CD4-positive, alpha-beta T cell treated with Interleukin-17A for 1 hour (primary cell): ENCODE data around the gene SND1.
"Not testable (repeated sequence)": the region's sequence is repeated elsewhere in the genome, so short reads cannot be mapped to it uniquely, and the experiment has no call there.

Source experiments
- DNase-seq: peaks from one replicate; pipeline ENCODE4 v3.0.0-alpha.2; 2020

The SND1 gene

DNA sequence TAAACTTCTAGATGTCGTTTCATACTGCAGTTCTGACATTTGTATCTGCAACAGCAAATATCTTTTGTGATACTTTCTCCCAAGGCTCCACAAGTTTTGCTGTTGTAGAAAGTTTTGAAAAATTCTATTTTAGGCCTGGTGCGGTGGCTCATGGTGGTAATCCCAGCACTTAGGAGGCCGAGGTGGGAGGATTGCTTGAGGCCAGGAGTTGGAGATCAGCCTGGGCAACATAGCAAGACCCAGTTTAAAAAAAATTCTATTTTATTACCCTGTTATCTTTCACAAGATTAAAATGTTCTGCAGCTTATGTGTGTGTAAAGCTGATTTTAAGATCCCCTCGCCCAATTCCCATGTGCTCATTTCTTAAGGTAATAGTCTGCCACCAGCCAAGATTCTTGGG lies 1.4 kb downstream of the SND1 start:
- DNase-seq = no peak

- DNase-seq = no peak
Measured at GRCh38 chr7:127654404-127655394, 2.7 kb downstream of the SND1 start.

GRCh38 chr7:127655720-127656119 lies 3.7 kb downstream of the SND1 start:
- no peak for DNase-seq

DNA sequence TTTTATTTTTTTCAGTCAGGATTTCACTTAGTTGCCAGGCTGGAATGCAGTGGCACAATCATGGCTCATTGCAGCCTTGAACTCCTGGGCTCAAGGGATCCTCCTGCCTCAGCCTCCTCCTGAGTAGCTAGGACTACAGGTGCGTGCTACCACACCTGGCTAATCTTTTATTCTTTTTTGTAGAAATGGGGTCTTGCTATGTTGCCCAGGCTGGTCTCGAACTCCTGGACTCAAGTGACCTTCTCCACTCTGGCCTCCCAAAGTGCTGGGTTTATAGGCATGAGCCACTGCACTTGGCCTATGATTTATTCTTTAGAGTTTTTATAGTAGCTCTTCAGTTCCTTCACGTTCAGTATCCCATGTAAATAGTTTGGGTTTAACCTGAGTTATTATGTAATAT lies 5.5 kb downstream of the SND1 start:
- DNase-seq = no peak

- no peak for DNase-seq
Measured at GRCh38 chr7:127658970-127659630, 7.1 kb downstream of the SND1 start.

GRCh38 chr7:127665922-127666321 lies 13.9 kb downstream of the SND1 start:
- DNase-seq = no peak

- no peak for DNase-seq
Measured at GRCh38 chr7:127666602-127667001, 14.6 kb downstream of the SND1 start.

- DNase-seq = no peak
Measured at GRCh38 chr7:127667017-127667670, 15.2 kb downstream of the SND1 start.

- DNase-seq = no peak
Measured at GRCh38 chr7:127667759-127668530, 16.0 kb downstream of the SND1 start.

DNA sequence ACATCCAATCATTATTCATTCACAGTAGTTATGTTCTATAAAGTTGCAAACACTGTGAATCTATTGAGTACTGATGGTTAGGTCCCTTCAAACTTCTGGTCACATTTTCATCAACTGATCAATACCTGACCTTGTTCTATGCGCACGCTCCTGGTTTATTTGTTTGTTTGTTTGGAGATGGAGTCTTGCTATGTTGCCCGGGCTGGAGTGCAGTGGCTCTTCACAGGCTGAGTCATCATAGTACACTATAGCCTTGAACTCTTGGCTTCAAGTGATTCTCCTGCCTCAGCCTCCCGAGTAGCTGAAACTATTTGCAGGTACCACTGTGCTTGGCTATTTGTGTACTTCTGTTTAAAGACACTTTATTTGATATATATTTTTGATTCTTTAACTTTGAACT lies 19.3 kb downstream of the SND1 start:
- DNase-seq = no peak

DNA sequence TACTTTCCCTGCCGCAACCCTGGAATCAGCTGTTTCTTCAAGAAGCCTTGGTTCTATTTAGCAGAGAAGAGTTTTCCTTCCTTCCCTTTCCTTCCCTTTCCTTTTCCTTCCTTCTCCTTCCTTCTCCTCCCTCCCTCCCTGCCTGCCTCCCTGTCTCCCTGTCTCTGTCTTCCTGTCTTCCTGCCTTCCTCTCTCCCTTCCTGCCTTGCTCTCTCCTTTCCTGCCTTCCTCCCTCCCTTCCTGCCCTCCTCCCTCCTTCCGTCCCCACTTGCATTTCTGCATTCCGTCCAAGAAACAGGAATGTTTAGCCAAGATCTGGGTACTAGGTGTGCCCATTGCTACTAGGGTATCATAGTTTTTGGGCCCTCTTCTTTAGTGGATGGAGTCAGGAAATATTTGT lies 21.9 kb downstream of the SND1 start:
- no peak for DNase-seq

DNA sequence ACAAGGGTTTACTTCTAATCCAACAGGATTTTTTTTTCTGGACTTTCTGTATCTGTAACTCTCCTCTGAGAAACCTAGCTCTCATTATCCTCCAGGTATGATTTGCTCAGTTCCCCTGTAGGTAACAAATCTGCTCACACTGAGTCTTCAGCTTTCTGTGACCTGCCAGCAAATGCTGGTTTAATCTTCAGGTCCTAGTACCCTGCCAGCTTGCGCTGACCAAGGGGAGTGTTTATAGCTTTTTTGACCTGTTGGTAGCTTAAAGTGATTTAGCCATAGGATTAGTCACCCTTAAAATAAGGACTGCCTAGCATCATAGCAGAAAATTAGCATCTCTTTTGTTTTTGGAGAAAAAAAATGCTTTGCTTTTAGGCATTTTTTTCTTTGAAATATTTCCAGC lies 22.4 kb downstream of the SND1 start:
- no peak for DNase-seq

GRCh38 chr7:127674923-127675322 lies 22.9 kb downstream of the SND1 start:
- not testable (repeated sequence) for DNase-seq

GRCh38 chr7:127675721-127676120 lies 23.7 kb downstream of the SND1 start:
- no peak for DNase-seq

GRCh38 chr7:127677433-127678230 lies 25.6 kb downstream of the SND1 start:
- no peak for DNase-seq

DNA sequence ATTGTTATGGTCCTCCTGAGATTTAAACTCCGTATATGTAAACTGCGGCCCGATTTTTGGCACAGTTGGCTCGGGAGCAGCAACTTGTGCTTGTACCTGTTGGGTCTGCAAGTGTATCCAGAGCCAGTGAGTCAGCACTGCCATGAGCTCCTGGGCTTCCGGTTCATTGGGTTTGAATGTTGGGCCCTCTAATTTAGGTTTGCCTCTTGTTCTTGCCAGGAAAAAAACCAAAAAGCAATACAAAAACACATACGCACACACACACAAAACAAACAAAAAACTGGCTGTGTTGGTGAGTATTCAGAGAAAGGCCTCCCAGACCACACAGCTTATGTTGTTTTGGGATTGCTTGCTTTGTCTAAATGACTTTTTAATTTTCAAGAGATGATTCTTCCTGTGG lies 26.3 kb downstream of the SND1 start:
- DNase-seq = no peak

GRCh38 chr7:127678947-127679346 lies 27.0 kb downstream of the SND1 start:
- DNase-seq = no peak

- no peak for DNase-seq
Measured at GRCh38 chr7:127680983-127681382, 29.0 kb downstream of the SND1 start.

GRCh38 chr7:127682140-127682539 lies 30.1 kb downstream of the SND1 start:
- DNase-seq = no peak

GRCh38 chr7:127683776-127684681 lies 32.0 kb downstream of the SND1 start:
- DNase-seq = no peak
